GM12878 (cell line): Measurements from ENCODE around the gene INTS14. TPM values are rescaled to one million over a fixed set of nuclear protein-coding genes. Genes with fewer than 3 reads are reported as not detected.

ENCODE experiments used
- ATAC-seq: fragments of 200-7000 bp; cut with Tn5 transposase; 3 replicates; pipeline ENCODE4 v1.9.1; 2020; ENCODE audit warnings: mild to moderate bottlenecking, moderate library complexity
- BruUV-seq: library from RNA; stranded (reverse); fragments of 400-500 nt; replicated peaks from 2 replicates; lab custom pipeline; 2021; lab: Mats Ljungman, UMichigan
- CTCF ChIA-PET: fragments of 300-600 bp; sonication (Branson Sonifier 250); formaldehyde crosslinking; extraction: SDS; loops from one replicate; lab custom pipeline; 2021; ENCODE audit warnings: inconsistent platforms; lab: Yijun Ruan, JAX
- POLR2A ChIA-PET: fragments of 350-600 bp; formaldehyde crosslinking; extraction: SDS; loops from one replicate; lab custom pipeline; 2021; ENCODE audit warnings: inconsistent platforms; lab: Charles Lee
- RAD21 ChIA-PET: fragments of 300-600 bp; sonication (Branson Sonifier 250); formaldehyde crosslinking; loops from one replicate; lab custom pipeline; 2023; ENCODE audit warnings: antibody characterized with exemption; ENCODE audit not compliant: unreplicated experiment; lab: Charles Lee
- SMC1A ChIA-PET: fragments of 300-600 bp; sonication (Branson Sonifier 250); formaldehyde crosslinking; loops from one replicate; lab custom pipeline; 2023; ENCODE audit not compliant: unreplicated experiment, uncharacterized antibody; lab: Charles Lee
- DNase-seq: peaks from one replicate; pipeline ENCODE4 v3.0.0-alpha.2; 2011; ENCODE audit warnings: low read depth, low spot score
- FAIRE-seq: peaks from 3 replicates; lab custom pipeline; 2011; peaks lifted over from hg19 to GRCh38; lab: Jason Lieb, UNC
- H2AFZ ChIP-seq: 2 replicates; pipeline ENCODE4 v1.6.0; 2011; ENCODE audit warnings: low read depth, low read length, control low read depth; ENCODE audit not compliant: control insufficient read depth
- H3K27ac ChIP-seq: 2 replicates; pipeline ENCODE4 v1.5.1; 2011; ENCODE audit warnings: control low read depth; ENCODE audit not compliant: control insufficient read depth, insufficient read depth
- H3K27me3 ChIP-seq, 2 experiments: replicated peaks in 1 of 2; 2 replicates each; pipeline versions ENCODE4 v1.6.0 to v1.6.1; 2011; ENCODE audit warnings: low read length in 1 of 2; ENCODE audit not compliant: control insufficient read depth in 2 of 2, insufficient read depth in 2 of 2
- H3K36me3 ChIP-seq, 2 experiments: 2 replicates each; pipeline ENCODE4 v1.5.1; 2011; ENCODE audit warnings: low read length in 1 of 2; ENCODE audit not compliant: control insufficient read depth in 2 of 2, insufficient read depth in 2 of 2
- H3K4me1 ChIP-seq: 2 replicates; pipeline ENCODE4 v1.6.1; 2011; ENCODE audit warnings: mild to moderate bottlenecking, low read length, moderate library complexity, mixed read lengths; ENCODE audit not compliant: control insufficient read depth, insufficient read depth
- H3K4me2 ChIP-seq: 2 replicates; pipeline ENCODE4 v1.6.0; 2011; ENCODE audit warnings: control low read depth; ENCODE audit not compliant: control insufficient read depth, insufficient read depth
- H3K4me3 ChIP-seq: fragments of 200-600 bp; sonication (generic); 2 replicates; pipeline ENCODE4 v1.5.1; 2016
- H3K79me2 ChIP-seq: 2 replicates; pipeline ENCODE4 v1.6.0; 2011; ENCODE audit warnings: low read length; ENCODE audit not compliant: control insufficient read depth, insufficient read depth
- H3K9ac ChIP-seq: 2 replicates; pipeline ENCODE4 v1.8.0; 2011; ENCODE audit warnings: low read length, control low read depth, mixed read lengths; ENCODE audit not compliant: control insufficient read depth, insufficient read depth
- H3K9me3 ChIP-seq: replicated peaks from 3 replicates; pipeline ENCODE4 v1.5.1; 2011; ENCODE audit warnings: mild to moderate bottlenecking, low read length; ENCODE audit not compliant: control insufficient read depth, insufficient read depth
- H4K20me1 ChIP-seq: 2 replicates; pipeline ENCODE4 v1.6.0; 2011; ENCODE audit not compliant: control insufficient read depth, insufficient read depth
- ATF2 ChIP-seq: IDR thresholded peaks from 2 replicates; pipeline ENCODE4 v1.6.1; 2012; ENCODE audit warnings: low read length, inconsistent platforms
- BMI1 ChIP-seq: fragments of 450-650 bp; IDR thresholded peaks from 2 replicates; pipeline ENCODE4 v1.6.1; 2016; ENCODE audit warnings: mild to moderate bottlenecking, moderate library complexity, borderline replicate concordance
- CUX1 ChIP-seq: IDR thresholded peaks from 2 replicates; pipeline ENCODE4 v1.6.1; 2012; ENCODE audit warnings: improper control_type of control experiment, low read depth, low read length; ENCODE audit not compliant: insufficient replicate concordance
- HSF1 ChIP-seq: fragments of 150-350 bp; IDR thresholded peaks from 2 replicates; pipeline ENCODE4 v1.6.1; 2014; ENCODE audit warnings: mild to moderate bottlenecking, low read depth, low read length
- JUNB ChIP-seq: IDR thresholded peaks from 2 replicates; pipeline ENCODE4 v1.6.1; 2016; ENCODE audit warnings: antibody characterized with exemption, mild to moderate bottlenecking
- NFYB ChIP-seq: IDR thresholded peaks from 2 replicates; pipeline ENCODE4 v1.6.1; 2011; ENCODE audit warnings: low read depth, mild to moderate bottlenecking, low read length, improper control_type of control experiment, moderate library complexity; ENCODE audit not compliant: insufficient read depth
- POLR2AphosphoS5 ChIP-seq: IDR thresholded peaks from 2 replicates; pipeline ENCODE4 v1.6.1; 2011; ENCODE audit warnings: mild to moderate bottlenecking, low read length, inconsistent platforms
- WGBS: methylation state at CpG from one replicate; pipeline ENCODE4 v1.1.6; 2016; ENCODE audit warnings: low lambda C conversion rate; ENCODE audit not compliant: insufficient replicate concordance, insufficient coverage; ENCODE audit errors: missing lambda C conversion rate; 5-methylcytosine and 5-hydroxymethylcytosine counted together
- in situ Hi-C: fragments of 300-500 bp; cut with MboI; formaldehyde crosslinking; loops from 9 replicates; pipeline ENCODE4 v1.14.3; 2018; ENCODE audit warnings: mixed read lengths
- intact Hi-C: fragments of 100-400 bp; cut with micrococcal nuclease; formaldehyde crosslinking; loops from one replicate; pipeline ENCODE4 v1.14.2; 2022; ENCODE audit not compliant: unreplicated experiment
- polyA plus RNA-seq, 11 experiments: library from polyadenylated mRNA; depleted of rRNA in 4 of 11; unstranded in 6 of 11; stranded (reverse) in 5 of 11; fragments of >200 nt; fragmentation: Nextera tagmentation in 4 of 11; fragmentation: Illumina TruSeq in 1 of 11; extraction: Ambion mirVana in 4 of 11; extraction: Trizol in 1 of 11; gene quantifications; 1 replicate in 1 of 11; 2 replicates in 10 of 11; pipeline versions ENCODE4 v1.2.1 to v1.2.3, GENCODE V29; 2011 to 2016; ENCODE audit warnings: inconsistent platforms in 2 of 11, missing spikeins in 2 of 11, low read depth in 1 of 11
- total RNA-seq, 4 experiments: library from RNA; depleted of rRNA in 3 of 4; stranded (reverse); fragments of >200 nt in 3 of 4; fragmentation: Illumina TruSeq in 1 of 4; extraction: Trizol in 1 of 4; gene quantifications; 2 replicates each; pipeline versions ENCODE4 v1.2.1 to v1.2.3, GENCODE V29; 2013 to 2021

Gene INTS14
- total and polyA plus RNA-seq, 10 of the 15 experiments (the other 5 are each of a cell fraction or from before 2014, with no cell fraction given): 36.8 to 76.9 (median 47.7) TPM

- Histone ChIP-seq H3K9ac (no peak overlapping the region), H2AFZ (no peak overlapping the region), H3K4me2 (no peak overlapping the region), H3K79me2 (peaks cover 42% of the 10 kb centered on the region), H3K4me3 (no peak overlapping the region), H3K36me3 (no peaks in the 10 kb centered on the region), H3K9me3 (no peaks in the 10 kb centered on the region), H3K4me1 (peaks cover 3% of the 10 kb centered on the region), H3K27me3 (no peaks in the 10 kb centered on the region), H4K20me1 (no peaks in the 10 kb centered on the region), H3K27ac (no peak overlapping the region)
- no peak for ATAC-seq
- 73% methylated on average over 4 of the region's 4 CpGs for WGBS
- BruUV-seq: TSS peak; percentile 32
- ChIA-PET SMC1A (no interaction called here), POLR2A (no interaction called here), CTCF (interaction anchor here (1.3 kb wide), 1 partner anchor 150 kb away, joined by 3 read pairs; no protein-coding TSS in a partner anchor), RAD21 (no interaction called here)
- DNase-seq: no peak
- intact Hi-C loops (no loop called here), in situ Hi-C loops (no loop called here)
- FAIRE-seq: no peak
- TF ChIP-seq JUNB (peak; percentile 52), NFYB (0 out of 2 replicates have a peak, but pooled peaks have one; percentile 18), POLR2AphosphoS5 (no peak)
These were observed 75.7 kb downstream of the INTS14 start for GRCh38 chr15:65535192-65535591.

GRCh38 chr15:65533057-65533756, 77.7 kb downstream of the INTS14 start:
- Histone ChIP-seq H3K9me3 (no peaks in the 10 kb centered on the region), H3K4me1 (peaks cover 3% of the 10 kb centered on the region), H2AFZ (no peak overlapping the region), H3K4me2 (peak overlapping the region; percentile 55), H3K79me2 (peaks cover 40% of the 10 kb centered on the region), H3K9ac (no peak overlapping the region), H3K27ac (no peak overlapping the region), H3K27me3 (no peaks in the 10 kb centered on the region), H3K36me3 (no peaks in the 10 kb centered on the region), H3K4me3 (peak overlapping the region; percentile 21; the same call in 1 of the 2 replicates), H4K20me1 (no peaks in the 10 kb centered on the region)
- 97% methylated on average over 5 of the region's 5 CpGs for WGBS
- ChIA-PET RAD21 (no interaction called here), POLR2A (no interaction called here), CTCF (interaction anchor here (1.4 kb wide), 1 partner anchor 18 kb away, joined by 3 read pairs; no protein-coding TSS in a partner anchor), SMC1A (no interaction called here)
- in situ Hi-C loops (no loop called here), intact Hi-C loops (no loop called here)
- DNase-seq: no peak
- ATAC-seq: no peak
- no TSS peak for BruUV-seq
- no peak for FAIRE-seq
- no peak for TF ChIP-seq BMI1
- TF ChIP-seq CUX1: no peak
- TF ChIP-seq ATF2: no peak
- no peak for TF ChIP-seq HSF1
